ENCODE data around the gene TMEM272. TPM values are rescaled to one million over a fixed set of nuclear protein-coding genes. Genes with fewer than 3 reads are reported as not detected.

Gene TMEM272
- total RNA-seq, 2 experiments from 2014 or later: 0.18 to 0.32 TPM

- Mint-ChIP-seq H3K9me3 (no peaks in the 10 kb centered on the region), H3K27me3 (no peaks in the 10 kb centered on the region), H3K4me1 (ENCODE audit: low read depth) (peaks cover 83% of the 10 kb centered on the region), H3K27ac (peak overlapping the region; percentile 87), H3K4me3 (no peak overlapping the region), H3K36me3 (ENCODE audit: low read depth) (peaks cover 3% of the 10 kb centered on the region)
- DNase-seq (no peak), ATAC-seq (no peak)
- intact Hi-C loops (cut with micrococcal nuclease): loop anchor here (2.0 to 5.0 kb wide), 2 partner anchors 17 to 311 kb away; partner anchors contain the start of gene NEK5
- CTCF ChIA-PET: interaction anchor here (0.7 to 5.0 kb wide), 33 partner anchors 10 to 635 kb away, joined by 3 to 150 read pairs (median 5); partner anchors contain the start of genes CCDC70, NEK5 and TMEM272
- no peak for TF ChIP-seq CTCF (IDR thresholded peaks at IDR 0.05)
- POLR2A ChIA-PET: interaction anchor here (0.6 to 2.0 kb wide), 4 partner anchors 10 to 924 kb away, joined by 3 to 10 read pairs (median 8); no protein-coding TSS in a partner anchor
These were observed 29.1 kb downstream of the TMEM272 start for GRCh38 chr13:51815848-51816247.

- H3K27me3 Mint-ChIP-seq: no peaks in the 10 kb centered on the region
- H3K4me3 Mint-ChIP-seq: peak overlapping the region; percentile 53
- intact Hi-C loops (cut with micrococcal nuclease): loop anchor here (2.0 to 5.0 kb wide), 2 partner anchors 18 to 312 kb away; partner anchors contain the start of gene NEK5
- peaks cover 3% of the 10 kb centered on the region for H3K36me3 Mint-ChIP-seq (ENCODE audit: low read depth)
- H3K4me1 Mint-ChIP-seq (ENCODE audit: low read depth): peaks cover 74% of the 10 kb centered on the region
- ATAC-seq: peak; percentile 74
- TF ChIP-seq CTCF (IDR thresholded peaks at IDR 0.05): peak; percentile 76
- ChIA-PET CTCF (interaction anchor here (0.6 to 5.0 kb wide), 38 partner anchors 9 to 636 kb away, joined by 3 to 150 read pairs (median 5); partner anchors contain the start of genes CCDC70, NEK5 and TMEM272), POLR2A (interaction anchor here (0.6 to 2.2 kb wide), 8 partner anchors 10 to 361 kb away, joined by 3 to 10 read pairs (median 6); no protein-coding TSS in a partner anchor)
- H3K27ac Mint-ChIP-seq: peak overlapping the region; percentile 87
- H3K9me3 Mint-ChIP-seq: no peaks in the 10 kb centered on the region
- DNase-seq: peak; percentile 87
These were observed 29.9 kb downstream of the TMEM272 start for GRCh38 chr13:51814825-51815650.

GRCh38 chr13:51814071-51814470 lies 30.9 kb downstream of the TMEM272 start:
- H3K27me3 Mint-ChIP-seq: no peaks in the 10 kb centered on the region
- H3K4me3 Mint-ChIP-seq: no peak overlapping the region
- no peak for TF ChIP-seq CTCF (IDR thresholded peaks at IDR 0.05)
- ChIA-PET CTCF (interaction anchor here (0.6 to 5.0 kb wide), 22 partner anchors 8 to 386 kb away, joined by 3 to 150 read pairs (median 9); partner anchors contain the start of genes CCDC70 and TMEM272), POLR2A (interaction anchor here (0.6 to 2.2 kb wide), 9 partner anchors 9 to 360 kb away, joined by 3 to 10 read pairs (median 4); no protein-coding TSS in a partner anchor)
- DNase-seq (no peak), ATAC-seq (no peak)
- peaks cover 7% of the 10 kb centered on the region for H3K36me3 Mint-ChIP-seq (ENCODE audit: low read depth)
- intact Hi-C loops (cut with micrococcal nuclease): loop anchor here (2.0 kb wide), 1 partner anchor 19 kb away; no protein-coding TSS in a partner anchor
- H3K27ac Mint-ChIP-seq: peak overlapping the region; percentile 54
- peaks cover 65% of the 10 kb centered on the region for H3K4me1 Mint-ChIP-seq (ENCODE audit: low read depth)
- H3K9me3 Mint-ChIP-seq: no peaks in the 10 kb centered on the region

GRCh38 chr13:51811920-51812451 lies 33.0 kb downstream of the TMEM272 start:
- DNase-seq (peak; percentile 62), ATAC-seq (peak; percentile 66)
- H3K9me3 Mint-ChIP-seq: no peaks in the 10 kb centered on the region
- no peak for TF ChIP-seq CTCF (IDR thresholded peaks at IDR 0.05)
- H3K4me1 Mint-ChIP-seq (ENCODE audit: low read depth): peaks cover 50% of the 10 kb centered on the region
- intact Hi-C loops (cut with micrococcal nuclease): no loop called here
- H3K27ac Mint-ChIP-seq: peak overlapping the region; percentile 88
- H3K4me3 Mint-ChIP-seq: no peak overlapping the region
- no peaks in the 10 kb centered on the region for H3K27me3 Mint-ChIP-seq
- ChIA-PET POLR2A (interaction anchor here (0.6 to 1.2 kb wide), 3 partner anchors 11 to 798 kb away, joined by 3 to 4 read pairs (median 4); no protein-coding TSS in a partner anchor), CTCF (interaction anchor here (1.4 to 5.0 kb wide), 7 partner anchors 14 to 526 kb away, joined by 3 to 150 read pairs (median 22); partner anchors contain the start of gene TMEM272)
- peaks cover 11% of the 10 kb centered on the region for H3K36me3 Mint-ChIP-seq (ENCODE audit: low read depth)

All from activated CD8-positive, alpha-beta T cell treated with anti-CD3 and anti-CD28 coated beads for 36 hours (primary cell).